ENCODE measurements around the gene CRYBA2. TPM values are rescaled to one million over a fixed set of nuclear protein-coding genes. Genes with fewer than 3 reads are reported as not detected.

Gene CRYBA2
- total RNA-seq, 5 donors from 2014 or later (not counting 1 experiment from before 2014, with no cell fraction given) = not detected

DNA sequence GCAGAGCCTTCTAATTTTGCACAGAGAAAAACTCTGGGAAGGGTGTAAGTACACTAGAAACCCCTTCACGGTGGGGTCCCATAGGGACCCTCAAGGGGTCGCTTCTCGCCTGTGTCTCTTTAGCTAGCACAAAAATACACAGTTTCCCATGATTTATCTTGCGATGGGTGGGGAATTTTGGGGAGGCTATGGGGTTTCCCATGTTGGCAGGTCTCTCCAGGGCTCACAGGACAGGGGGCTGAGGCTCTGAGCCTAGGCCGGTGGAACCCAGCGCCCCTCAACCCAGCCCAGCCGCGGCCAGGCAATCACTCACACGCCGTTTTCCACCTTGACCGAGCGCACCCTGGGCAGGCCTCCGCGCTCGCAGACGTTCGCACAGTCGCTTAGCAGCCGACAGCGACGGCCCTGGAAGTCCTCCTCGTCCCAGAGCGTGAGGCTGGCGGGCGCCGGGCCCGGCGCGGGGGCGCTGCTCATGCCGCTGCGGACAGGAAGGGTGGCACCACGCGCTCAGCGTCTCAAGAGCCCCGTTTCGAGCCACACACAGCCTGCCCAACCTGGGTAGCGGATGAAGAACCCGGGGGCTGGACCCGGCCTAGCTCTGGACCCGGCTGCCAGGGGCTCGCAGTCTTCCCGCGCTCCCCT, 398 bp downstream of the CRYBA2 start:
- ChIA-PET CTCF (interaction anchor here in 1 of 2 donors (0.5 kb wide), 1 partner anchor 117 kb away, joined by 3 read pairs; no protein-coding TSS in a partner anchor), POLR2A (no interaction called here)
- H3K36me3 ChIP-seq (ENCODE audit: control insufficient read depth in 2 of 2, extremely low read depth in 1 of 2, insufficient read depth in 1 of 2, low read length in 1 of 2) = no peaks in the 10 kb centered on the region
- peak overlapping the region in 1 of 2 donors; percentile 19 for H3K4me3 ChIP-seq (ENCODE audit: control insufficient read depth in 1 of 2, extremely low read depth in 1 of 2, low read length in 1 of 2)
- 5% methylated on average over 40 of the region's 44 CpGs for WGBS (ENCODE audit: insufficient coverage)
- H3K27me3 ChIP-seq (replicated peaks in 1 of 2; ENCODE audit: control insufficient read depth in 2 of 2, extremely low read depth in 1 of 2, insufficient read depth in 2 of 2, low read length in 1 of 2) = peaks cover 19 to 99% of the 10 kb centered on the region in 2 experiments
- Mint-ChIP-seq H3K9me3 (no peaks in the 10 kb centered on the region), H3K27me3 (peaks cover 69 to 85% of the 10 kb centered on the region in 2 donors), H3K4me3 (peak overlapping the region in 1 of 3 donors; percentile 17), H3K36me3 (no peaks in the 10 kb centered on the region), H3K27ac (no peak overlapping the region), H3K4me1 (peaks cover 5 to 16% (median 6%) of the 10 kb centered on the region in 3 donors)
- DNase-seq = no peak
- no peak overlapping the region for H3K27ac ChIP-seq (ENCODE audit: low read length)
- peaks cover 0 to 27% of the 10 kb centered on the region in 2 experiments for H3K4me1 ChIP-seq (ENCODE audit: control insufficient read depth in 1 of 2, extremely low read depth in 1 of 2, insufficient read depth in 2 of 2, low read length in 2 of 2)
- H3K9me3 ChIP-seq = no peaks in the 10 kb centered on the region
- ATAC-seq (replicated peaks in 1 of 4) = no peak

DNA sequence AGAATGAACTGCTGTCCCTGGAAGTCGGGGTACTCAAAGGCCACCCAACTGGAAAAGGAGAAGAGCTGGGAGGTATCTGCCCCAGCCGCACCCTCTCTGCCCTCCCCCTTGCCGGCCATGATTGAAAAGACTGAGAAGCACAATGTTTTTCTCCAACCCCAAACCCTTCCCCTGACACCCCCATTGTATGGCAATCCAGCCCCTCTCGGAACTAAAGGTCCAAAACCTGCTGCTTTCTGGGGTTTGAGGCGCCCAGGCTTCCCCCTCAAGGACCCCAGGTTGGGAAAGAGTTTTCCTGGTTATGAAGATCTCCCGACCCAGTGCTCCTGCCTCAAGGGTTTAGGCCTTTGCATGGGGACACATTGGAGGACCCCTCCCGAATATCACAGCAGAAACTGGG, 1.0 kb downstream of the CRYBA2 start:
- no peaks in the 10 kb centered on the region for H3K36me3 ChIP-seq (ENCODE audit: control insufficient read depth in 2 of 2, extremely low read depth in 1 of 2, insufficient read depth in 1 of 2, low read length in 1 of 2)
- H3K27ac ChIP-seq (ENCODE audit: low read length) = no peak overlapping the region
- ATAC-seq (replicated peaks in 1 of 4) (no peak), DNase-seq (no peak)
- H3K9me3 ChIP-seq = no peaks in the 10 kb centered on the region
- ChIA-PET POLR2A (no interaction called here), CTCF (no interaction called here)
- Mint-ChIP-seq H3K4me3 (no peak overlapping the region), H3K27ac (no peak overlapping the region), H3K36me3 (no peaks in the 10 kb centered on the region), H3K4me1 (peaks cover 5 to 16% (median 6%) of the 10 kb centered on the region in 3 donors), H3K9me3 (no peaks in the 10 kb centered on the region), H3K27me3 (peaks cover 69 to 87% of the 10 kb centered on the region in 2 donors)
- H3K4me1 ChIP-seq (ENCODE audit: control insufficient read depth in 1 of 2, extremely low read depth in 1 of 2, insufficient read depth in 2 of 2, low read length in 2 of 2) = peaks cover 0 to 27% of the 10 kb centered on the region in 2 experiments
- 4% methylated on average over 3 of the region's 7 CpGs for WGBS (ENCODE audit: insufficient coverage)
- H3K27me3 ChIP-seq (replicated peaks in 1 of 2; ENCODE audit: control insufficient read depth in 2 of 2, extremely low read depth in 1 of 2, insufficient read depth in 2 of 2, low read length in 1 of 2) = peaks cover 22 to 99% of the 10 kb centered on the region in 2 experiments
- no peak overlapping the region for H3K4me3 ChIP-seq (ENCODE audit: control insufficient read depth in 1 of 2, extremely low read depth in 1 of 2, low read length in 1 of 2)

GRCh38 chr2:218991674-218992168, 1.5 kb downstream of the CRYBA2 start:
- DNase-seq (no peak), ATAC-seq (replicated peaks in 1 of 4) (no peak)
- Mint-ChIP-seq H3K4me3 (no peak overlapping the region), H3K27me3 (peaks cover 70 to 88% of the 10 kb centered on the region in 2 donors), H3K27ac (no peak overlapping the region), H3K36me3 (no peaks in the 10 kb centered on the region), H3K4me1 (peaks cover 5 to 16% (median 6%) of the 10 kb centered on the region in 3 donors), H3K9me3 (no peaks in the 10 kb centered on the region)
- ChIA-PET CTCF (no interaction called here), POLR2A (no interaction called here)
- WGBS (ENCODE audit: insufficient coverage) = 21% methylated on average over 8 of the region's 13 CpGs
- H3K27me3 ChIP-seq (replicated peaks in 1 of 2; ENCODE audit: control insufficient read depth in 2 of 2, extremely low read depth in 1 of 2, insufficient read depth in 2 of 2, low read length in 1 of 2) = peaks cover 22 to 99% of the 10 kb centered on the region in 2 experiments
- H3K4me1 ChIP-seq (ENCODE audit: control insufficient read depth in 1 of 2, extremely low read depth in 1 of 2, insufficient read depth in 2 of 2, low read length in 2 of 2) = peaks cover 0 to 27% of the 10 kb centered on the region in 2 experiments
- H3K36me3 ChIP-seq (ENCODE audit: control insufficient read depth in 2 of 2, extremely low read depth in 1 of 2, insufficient read depth in 1 of 2, low read length in 1 of 2) = no peaks in the 10 kb centered on the region
- no peaks in the 10 kb centered on the region for H3K9me3 ChIP-seq
- H3K27ac ChIP-seq (ENCODE audit: low read length) = no peak overlapping the region
- H3K4me3 ChIP-seq (ENCODE audit: control insufficient read depth in 1 of 2, extremely low read depth in 1 of 2, low read length in 1 of 2) = no peak overlapping the region

DNA sequence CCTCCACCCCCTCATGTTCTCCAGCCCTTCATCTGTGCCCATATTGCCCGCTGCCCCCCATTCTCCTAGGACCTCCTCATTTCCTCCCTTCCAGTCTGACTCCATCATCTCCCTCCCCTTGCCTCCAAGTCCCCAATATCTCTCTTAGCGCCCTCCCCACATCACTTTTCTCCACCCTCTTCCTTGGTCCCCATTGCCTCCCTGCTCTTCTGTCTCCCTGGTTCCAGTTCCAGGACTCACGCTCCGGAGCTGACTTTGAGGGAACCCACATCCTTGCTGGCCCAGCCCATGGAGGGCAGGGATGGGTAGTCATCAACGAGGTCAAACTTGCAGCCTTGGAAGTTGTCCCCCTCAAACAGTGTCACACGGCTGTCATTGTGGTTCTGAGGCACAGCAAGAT, 2.6 kb downstream of the CRYBA2 start:
- Mint-ChIP-seq H3K4me3 (no peak overlapping the region), H3K4me1 (peaks cover 7 to 16% (median 10%) of the 10 kb centered on the region in 3 donors), H3K9me3 (no peaks in the 10 kb centered on the region), H3K27me3 (peaks cover 74 to 92% of the 10 kb centered on the region in 2 donors), H3K27ac (no peak overlapping the region), H3K36me3 (no peaks in the 10 kb centered on the region)
- Histone ChIP-seq H3K36me3 (ENCODE audit: control insufficient read depth in 2 of 2, extremely low read depth in 1 of 2, insufficient read depth in 1 of 2, low read length in 1 of 2) (no peaks in the 10 kb centered on the region), H3K9me3 (no peaks in the 10 kb centered on the region), H3K4me1 (ENCODE audit: control insufficient read depth in 1 of 2, extremely low read depth in 1 of 2, insufficient read depth in 2 of 2, low read length in 2 of 2) (peaks cover 0 to 17% of the 10 kb centered on the region in 2 experiments), H3K4me3 (ENCODE audit: control insufficient read depth in 1 of 2, extremely low read depth in 1 of 2, low read length in 1 of 2) (no peak overlapping the region), H3K27ac (ENCODE audit: low read length) (no peak overlapping the region), H3K27me3 (replicated peaks in 1 of 2; ENCODE audit: control insufficient read depth in 2 of 2, extremely low read depth in 1 of 2, insufficient read depth in 2 of 2, low read length in 1 of 2) (peaks cover 22 to 99% of the 10 kb centered on the region in 2 experiments)
- 17% methylated on average over 2 of the region's 6 CpGs for WGBS (ENCODE audit: insufficient coverage)
- DNase-seq (no peak), ATAC-seq (replicated peaks in 1 of 4) (no peak)
- ChIA-PET POLR2A (no interaction called here), CTCF (interaction anchor here in 1 of 2 donors (0.9 kb wide), 1 partner anchor 10 kb away, joined by 6 read pairs; no protein-coding TSS in a partner anchor)

GRCh38 chr2:218990052-218990451, 3.2 kb downstream of the CRYBA2 start:
- Mint-ChIP-seq H3K36me3 (no peaks in the 10 kb centered on the region), H3K9me3 (no peaks in the 10 kb centered on the region), H3K27ac (no peak overlapping the region), H3K27me3 (peaks cover 71 to 89% of the 10 kb centered on the region in 2 donors), H3K4me1 (peaks cover 7 to 13% (median 9%) of the 10 kb centered on the region in 3 donors), H3K4me3 (no peak overlapping the region)
- Histone ChIP-seq H3K9me3 (no peaks in the 10 kb centered on the region), H3K4me3 (ENCODE audit: control insufficient read depth in 1 of 2, extremely low read depth in 1 of 2, low read length in 1 of 2) (no peak overlapping the region), H3K27me3 (replicated peaks in 1 of 2; ENCODE audit: control insufficient read depth in 2 of 2, extremely low read depth in 1 of 2, insufficient read depth in 2 of 2, low read length in 1 of 2) (peaks cover 22 to 97% of the 10 kb centered on the region in 2 experiments), H3K4me1 (ENCODE audit: control insufficient read depth in 1 of 2, extremely low read depth in 1 of 2, insufficient read depth in 2 of 2, low read length in 2 of 2) (peaks cover 0 to 17% of the 10 kb centered on the region in 2 experiments), H3K27ac (ENCODE audit: low read length) (no peak overlapping the region), H3K36me3 (ENCODE audit: control insufficient read depth in 2 of 2, extremely low read depth in 1 of 2, insufficient read depth in 1 of 2, low read length in 1 of 2) (no peaks in the 10 kb centered on the region)
- ATAC-seq (replicated peaks in 1 of 4) = no peak
- 25% methylated on average over 7 of the region's 9 CpGs for WGBS (ENCODE audit: insufficient coverage)
- ChIA-PET CTCF (interaction anchor here (0.5 to 1.7 kb wide), 2 partner anchors 10 to 41 kb away, joined by 3 to 7 read pairs (median 4); no protein-coding TSS in a partner anchor), POLR2A (interaction anchor here in 1 of 2 donors (0.5 to 0.6 kb wide), 2 partner anchors 509 to 544 kb away, joined by 3 to 4 read pairs; partner anchors contain the start of gene GMPPA)
- DNase-seq = peak in 1 of 35 experiments; percentile 12

DNA sequence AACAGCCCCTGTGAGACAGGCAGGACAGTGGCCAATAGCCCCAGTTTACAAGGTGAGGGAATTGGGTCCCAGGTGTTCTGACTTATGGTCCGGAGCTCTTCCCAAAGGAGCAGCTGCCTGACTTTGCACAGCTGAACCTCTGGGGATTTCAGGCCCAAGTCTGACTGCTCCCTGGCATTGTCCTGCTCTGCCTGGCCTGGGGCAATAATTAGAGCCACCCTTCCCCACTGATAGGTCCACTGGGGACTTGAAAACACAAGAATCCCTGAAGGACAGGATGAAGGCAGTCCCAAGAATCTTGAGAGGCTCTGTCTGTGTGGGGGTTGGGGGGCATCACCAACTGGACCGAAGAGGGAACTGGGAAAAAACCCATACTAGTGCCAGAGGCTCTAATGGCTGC, 4.6 kb downstream of the CRYBA2 start:
- H3K4me1 Mint-ChIP-seq = peaks cover 9 to 16% (median 13%) of the 10 kb centered on the region in 3 donors
- H3K9me3 Mint-ChIP-seq = no peaks in the 10 kb centered on the region
- DNase-seq = no peak
- Histone ChIP-seq H3K36me3 (ENCODE audit: control insufficient read depth in 2 of 2, extremely low read depth in 1 of 2, insufficient read depth in 1 of 2, low read length in 1 of 2) (no peaks in the 10 kb centered on the region), H3K27me3 (replicated peaks in 1 of 2; ENCODE audit: control insufficient read depth in 2 of 2, extremely low read depth in 1 of 2, insufficient read depth in 2 of 2, low read length in 1 of 2) (peaks cover 22 to 96% of the 10 kb centered on the region in 2 experiments), H3K4me1 (ENCODE audit: control insufficient read depth in 1 of 2, extremely low read depth in 1 of 2, insufficient read depth in 2 of 2, low read length in 2 of 2) (peaks cover 0 to 24% of the 10 kb centered on the region in 2 experiments), H3K4me3 (ENCODE audit: control insufficient read depth in 1 of 2, extremely low read depth in 1 of 2, low read length in 1 of 2) (no peak overlapping the region), H3K9me3 (no peaks in the 10 kb centered on the region), H3K27ac (ENCODE audit: low read length) (no peak overlapping the region)
- H3K27me3 Mint-ChIP-seq = peaks cover 71 to 86% of the 10 kb centered on the region in 2 donors
- no CpG with 5 or more reads among the region's 2 CpGs for WGBS (ENCODE audit: insufficient coverage)
- ChIA-PET CTCF (interaction anchor here in 1 of 2 donors (1.7 kb wide), 1 partner anchor 9 kb away, joined by 7 read pairs; no protein-coding TSS in a partner anchor), POLR2A (no interaction called here)
- H3K27ac Mint-ChIP-seq = no peak overlapping the region
- ATAC-seq (replicated peaks in 1 of 4) = no peak
- H3K36me3 Mint-ChIP-seq = no peaks in the 10 kb centered on the region
- no peak overlapping the region for H3K4me3 Mint-ChIP-seq
